Stimulated activated CD4-positive, alpha-beta T cell treated with anti-CD3 and anti-CD28 coated beads, Interleukin-2, amount 100 ng/mL, for 48 hours (primary cell): ENCODE data around the gene CGA.
A peak's percentile ranks its signal among the peaks of the same experiment; 100 is the strongest.
"Not testable (repeated sequence)": the region's sequence is repeated elsewhere in the genome, so short reads cannot be mapped to it uniquely, and the experiment has no call there.

Source experiments
- DNase-seq, 2 donors: peaks; one replicate each; pipeline ENCODE4 v3.0.0-alpha.2; 2020

Gene CGA

GRCh38 chr6:87095087-87095509 lies at the start of gene CGA:
Gene CGA (minus strand): TSS chr6:87095106. CDS start chr6:87088200, 6,906 bp downstream.
- DNase-seq: no peak

- not testable (repeated sequence) for DNase-seq
Measured at GRCh38 chr6:87139927-87140326, 45.0 kb upstream of the CGA start.

- peak in 1 of 2 donors; percentile 47 for DNase-seq
Measured at GRCh38 chr6:87139236-87139635, 44.3 kb upstream of the CGA start.

- DNase-seq: no peak
Measured at GRCh38 chr6:87136963-87137362, 42.1 kb upstream of the CGA start.

GRCh38 chr6:87127737-87128136 lies 32.8 kb upstream of the CGA start:
- no peak for DNase-seq

GRCh38 chr6:87126501-87126900 lies 31.6 kb upstream of the CGA start:
- no peak for DNase-seq

- no peak for DNase-seq
Measured at GRCh38 chr6:87124074-87124473, 29.2 kb upstream of the CGA start.

- DNase-seq: no peak
Measured at GRCh38 chr6:87122477-87122876, 27.6 kb upstream of the CGA start.

GRCh38 chr6:87118054-87118453 lies 23.1 kb upstream of the CGA start:
- no peak for DNase-seq

GRCh38 chr6:87116922-87117321 lies 22.0 kb upstream of the CGA start:
- no peak for DNase-seq

GRCh38 chr6:87115402-87116135 lies 20.7 kb upstream of the CGA start:
- no peak for DNase-seq

GRCh38 chr6:87110636-87111035 lies 15.7 kb upstream of the CGA start:
- DNase-seq: no peak

- DNase-seq: no peak
Measured at GRCh38 chr6:87105823-87106222, 10.9 kb upstream of the CGA start.

- DNase-seq: no peak
Measured at GRCh38 chr6:87104667-87105066, 9.8 kb upstream of the CGA start.

GRCh38 chr6:87103977-87104601 lies 9.2 kb upstream of the CGA start:
- DNase-seq: no peak

- DNase-seq: no peak
Measured at GRCh38 chr6:87102151-87102621, 7.3 kb upstream of the CGA start.

- no peak for DNase-seq
Measured at GRCh38 chr6:87101067-87101466, 6.2 kb upstream of the CGA start.

- no peak for DNase-seq
Measured at GRCh38 chr6:87100216-87100615, 5.3 kb upstream of the CGA start.

- DNase-seq: no peak
Measured at GRCh38 chr6:87099472-87099871, 4.6 kb upstream of the CGA start.

GRCh38 chr6:87094576-87094975 lies 330 bp downstream of the CGA start:
- no peak for DNase-seq

- no peak for DNase-seq
Measured at GRCh38 chr6:87093651-87094050, 1.3 kb downstream of the CGA start.

GRCh38 chr6:87093199-87093598 lies 1.7 kb downstream of the CGA start:
- DNase-seq: no peak

GRCh38 chr6:87092435-87092834 lies 2.5 kb downstream of the CGA start:
- DNase-seq: no peak

GRCh38 chr6:87089135-87089534 lies 5.8 kb downstream of the CGA start:
- DNase-seq: no peak

GRCh38 chr6:87088076-87088475 lies 6.8 kb downstream of the CGA start:
- DNase-seq: no peak
